Lung (tissue), 12 donors: Measurements from ENCODE around the gene COL4A3. TPM values are rescaled to one million over a fixed set of nuclear protein-coding genes. Genes with fewer than 3 reads are reported as not detected.

ENCODE experiments used
- ATAC-seq: fragments of 200-7000 bp; cut with Tn5 transposase; one replicate; pipeline ENCODE4 v1.9.1; 2020; ENCODE audit warnings: moderate number of reproducible peaks; ENCODE audit not compliant: insufficient read depth, low FRiP score
- DNase-seq, 3 donors: peaks; one replicate each; pipeline ENCODE4 v3.0.0-alpha.2; 2013 to 2017
- H3K27ac ChIP-seq, 2 donors: one replicate each; pipeline ENCODE4 v1.5.1; 2013; ENCODE audit warnings: mild to moderate bottlenecking in 2 of 2, moderate library complexity in 2 of 2, control low read depth in 1 of 2, inconsistent platforms in 1 of 2, low read depth in 1 of 2, low read length in 1 of 2
- H3K27me3 ChIP-seq, 3 donors: one replicate each; pipeline ENCODE4 v1.5.1; 2013; ENCODE audit warnings: low read length in 2 of 3; ENCODE audit not compliant: control insufficient read depth in 3 of 3, insufficient read depth in 3 of 3
- H3K36me3 ChIP-seq, 4 donors: one replicate each; pipeline ENCODE4 v1.5.1; 2013; ENCODE audit warnings: low read length in 4 of 4, mild to moderate bottlenecking in 1 of 4, moderate library complexity in 1 of 4; ENCODE audit not compliant: control insufficient read depth in 4 of 4, insufficient read depth in 4 of 4
- H3K4me1 ChIP-seq, 5 donors: one replicate each; pipeline ENCODE4 v1.5.1; 2013; ENCODE audit warnings: low read length in 5 of 5, mild to moderate bottlenecking in 2 of 5, moderate library complexity in 1 of 5; ENCODE audit not compliant: control insufficient read depth in 5 of 5, insufficient read depth in 5 of 5
- H3K4me3 ChIP-seq: one replicate; pipeline ENCODE4 v1.5.1; 2013; ENCODE audit warnings: mild to moderate bottlenecking, control low read depth, moderate library complexity
- H3K9ac ChIP-seq, 2 donors: one replicate each; pipeline ENCODE4 v1.5.1; 2013; ENCODE audit warnings: low read length in 2 of 2, control low read depth in 1 of 2; ENCODE audit not compliant: insufficient read depth in 1 of 2
- H3K9me3 ChIP-seq, 4 donors: one replicate each; pipeline ENCODE4 v1.5.1; 2013; ENCODE audit warnings: low read length in 3 of 4, mild to moderate bottlenecking in 1 of 4, moderate library complexity in 1 of 4; ENCODE audit not compliant: control insufficient read depth in 4 of 4, insufficient read depth in 3 of 4
- WGBS, 2 donors: extraction: QIAGEN DNeasy Blood & Tissue Kit; methylation state at CpG; one replicate each; pipeline ENCODE4 v1.1.7; 2013; 5-methylcytosine and 5-hydroxymethylcytosine counted together
- polyA plus RNA-seq, 2 donors: library from polyadenylated mRNA; stranded (reverse); fragments of 200-250 nt; gene quantifications; one replicate each; pipeline ENCODE4 v1.2.1, GENCODE V29; 2013
- total RNA-seq, 2 donors: library from RNA; depleted of rRNA in 1 of 2; stranded (reverse); fragments of >200 nt in 1 of 2; gene quantifications; one replicate each; pipeline ENCODE4 v1.2.1, GENCODE V29; 2014 to 2021
- TF ChIP-seq, protein P1 (sequence below): IDR thresholded peaks from 2 replicates; pipeline ENCODE4 v1.5.1; 2012; ENCODE audit warnings: mild to moderate bottlenecking; ENCODE audit errors: control extremely low read depth, extremely low read depth
- donor health status: control.
- donor health status: control.
- donor health status: Bipolar disorder and iron deficiency.
- donor health status: healthy.
- donor health status: DM: yes; HTN: yes; CAD: no.

Gene COL4A3
- total and polyA plus RNA-seq, 4 donors: 3.5 to 34.2 (median 20.2) TPM

DNA sequence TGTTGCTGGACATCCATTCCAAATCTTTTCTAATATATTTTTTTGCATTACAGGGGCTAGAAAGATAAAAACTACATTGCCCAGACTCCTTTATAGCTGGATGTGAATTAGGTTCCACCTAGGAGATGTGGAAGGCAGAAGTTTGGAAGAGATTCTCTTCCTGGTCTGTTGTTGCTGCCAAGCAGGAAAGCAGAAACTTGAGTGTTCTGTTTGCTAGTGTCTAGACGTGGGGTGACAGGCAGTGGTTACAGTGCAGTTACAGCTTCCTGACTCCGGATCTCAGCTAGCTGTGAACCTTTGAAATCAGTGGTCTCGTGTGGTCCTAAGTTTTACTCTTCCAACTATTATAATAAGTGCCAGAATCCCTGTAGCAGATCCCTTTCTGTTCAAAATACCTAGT, 46.6 kb upstream of the COL4A3 start:
- 6 to 23% methylated on average over 3 of the region's 3 CpGs for WGBS, 2 donors
- Histone ChIP-seq H3K9ac (no peak overlapping the region), H3K4me1 (peaks cover 0 to 3% (median 0%) of the 10 kb centered on the region in 5 donors), H3K4me3 (no peak overlapping the region), H3K9me3 (no peaks in the 10 kb centered on the region), H3K27me3 (no peaks in the 10 kb centered on the region), H3K27ac (no peak overlapping the region), H3K36me3 (peaks cover 0 to 1% (median 0%) of the 10 kb centered on the region in 4 donors)
- TF ChIP-seq, protein P1, sequence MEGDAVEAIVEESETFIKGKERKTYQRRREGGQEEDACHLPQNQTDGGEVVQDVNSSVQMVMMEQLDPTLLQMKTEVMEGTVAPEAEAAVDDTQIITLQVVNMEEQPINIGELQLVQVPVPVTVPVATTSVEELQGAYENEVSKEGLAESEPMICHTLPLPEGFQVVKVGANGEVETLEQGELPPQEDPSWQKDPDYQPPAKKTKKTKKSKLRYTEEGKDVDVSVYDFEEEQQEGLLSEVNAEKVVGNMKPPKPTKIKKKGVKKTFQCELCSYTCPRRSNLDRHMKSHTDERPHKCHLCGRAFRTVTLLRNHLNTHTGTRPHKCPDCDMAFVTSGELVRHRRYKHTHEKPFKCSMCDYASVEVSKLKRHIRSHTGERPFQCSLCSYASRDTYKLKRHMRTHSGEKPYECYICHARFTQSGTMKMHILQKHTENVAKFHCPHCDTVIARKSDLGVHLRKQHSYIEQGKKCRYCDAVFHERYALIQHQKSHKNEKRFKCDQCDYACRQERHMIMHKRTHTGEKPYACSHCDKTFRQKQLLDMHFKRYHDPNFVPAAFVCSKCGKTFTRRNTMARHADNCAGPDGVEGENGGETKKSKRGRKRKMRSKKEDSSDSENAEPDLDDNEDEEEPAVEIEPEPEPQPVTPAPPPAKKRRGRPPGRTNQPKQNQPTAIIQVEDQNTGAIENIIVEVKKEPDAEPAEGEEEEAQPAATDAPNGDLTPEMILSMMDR: no peak
- ATAC-seq: no peak
- DNase-seq: peak in 1 of 3 donors; percentile 37

DNA sequence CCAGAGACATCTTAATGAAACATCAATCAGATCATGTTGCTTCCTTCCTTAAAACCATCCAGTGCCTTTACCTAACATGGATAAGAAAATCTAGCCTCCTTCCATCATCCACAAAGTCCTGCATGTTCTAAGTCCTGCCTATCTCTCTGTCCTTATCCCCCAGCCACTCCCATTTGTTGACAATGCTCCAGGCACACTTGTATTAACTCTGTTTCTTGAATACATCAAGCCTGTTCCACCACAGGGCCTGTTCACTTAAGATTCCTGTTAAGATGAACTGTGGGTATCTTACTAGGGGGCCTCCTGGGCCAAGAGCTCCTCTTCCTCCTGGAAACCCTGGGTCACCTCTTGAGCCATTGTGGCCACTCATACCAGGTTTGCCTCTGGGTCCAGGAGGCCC, 46.1 kb upstream of the COL4A3 start:
- H3K27ac ChIP-seq: no peak overlapping the region
- peaks cover 0 to 3% (median 0%) of the 10 kb centered on the region in 5 donors for H3K4me1 ChIP-seq
- TF ChIP-seq, protein P1: no peak
- H3K27me3 ChIP-seq: no peaks in the 10 kb centered on the region
- DNase-seq: no peak
- no peak for ATAC-seq
- peaks cover 0 to 1% (median 0%) of the 10 kb centered on the region in 4 donors for H3K36me3 ChIP-seq
- H3K9ac ChIP-seq: no peak overlapping the region
- no peaks in the 10 kb centered on the region for H3K9me3 ChIP-seq
- no peak overlapping the region for H3K4me3 ChIP-seq

DNA sequence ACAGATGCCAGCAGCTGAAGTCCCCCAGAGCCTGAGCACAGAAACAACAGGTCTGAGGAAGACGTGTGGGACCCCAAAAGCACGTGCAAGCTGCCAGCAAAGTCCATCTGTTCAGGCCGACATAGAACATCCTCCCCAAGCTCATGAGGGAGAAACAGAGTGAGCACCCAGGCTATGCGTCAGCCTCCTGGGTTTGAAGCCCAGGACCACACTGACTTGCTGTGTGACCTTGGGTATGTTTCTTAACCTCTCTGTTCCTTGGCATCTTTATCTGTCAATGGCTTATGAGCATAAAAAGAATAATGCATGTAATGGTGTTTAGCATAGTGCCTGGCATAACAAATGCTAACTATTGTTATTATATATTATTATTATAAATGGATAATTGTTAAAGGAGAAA, 40.7 kb upstream of the COL4A3 start:
- WGBS, 2 donors: 86 to 89% methylated on average over 4 of the region's 4 CpGs
- no peak for DNase-seq

More for the DNA sequence above, 40.7 kb upstream of the COL4A3 start:
- Histone ChIP-seq H3K27me3 (peaks cover 0 to 14% (median 11%) of the 10 kb centered on the region in 3 donors), H3K27ac (no peak overlapping the region), H3K4me3 (no peak overlapping the region), H3K9me3 (no peaks in the 10 kb centered on the region), H3K4me1 (no peaks in the 10 kb centered on the region), H3K36me3 (peaks cover 0 to 1% (median 0%) of the 10 kb centered on the region in 4 donors), H3K9ac (no peak overlapping the region)
- TF ChIP-seq, protein P1: no peak
- no peak for ATAC-seq
